ENCODE data around the gene CYP3A4.

DNA sequence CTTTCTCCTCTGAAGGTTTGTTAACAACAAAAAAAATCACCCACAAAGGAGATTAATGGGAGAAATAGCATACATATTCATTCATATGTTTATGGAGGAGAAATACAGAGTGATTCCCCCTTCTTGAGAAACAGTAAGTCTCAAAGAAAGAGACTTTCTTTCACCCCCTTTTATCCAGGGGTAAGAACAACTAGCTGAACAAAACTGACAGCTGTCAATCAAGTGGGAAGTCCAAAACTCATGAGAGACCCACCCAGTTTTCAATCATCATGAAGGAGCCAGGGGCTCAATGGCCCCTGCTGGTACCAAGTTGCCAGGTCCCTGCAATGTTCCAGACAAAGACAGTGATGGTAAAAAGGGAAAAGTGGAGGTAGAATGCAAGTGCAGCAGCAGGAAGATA is 41.9 kb upstream of the CYP3A4 start:
- TF ChIP-seq, protein P1, sequence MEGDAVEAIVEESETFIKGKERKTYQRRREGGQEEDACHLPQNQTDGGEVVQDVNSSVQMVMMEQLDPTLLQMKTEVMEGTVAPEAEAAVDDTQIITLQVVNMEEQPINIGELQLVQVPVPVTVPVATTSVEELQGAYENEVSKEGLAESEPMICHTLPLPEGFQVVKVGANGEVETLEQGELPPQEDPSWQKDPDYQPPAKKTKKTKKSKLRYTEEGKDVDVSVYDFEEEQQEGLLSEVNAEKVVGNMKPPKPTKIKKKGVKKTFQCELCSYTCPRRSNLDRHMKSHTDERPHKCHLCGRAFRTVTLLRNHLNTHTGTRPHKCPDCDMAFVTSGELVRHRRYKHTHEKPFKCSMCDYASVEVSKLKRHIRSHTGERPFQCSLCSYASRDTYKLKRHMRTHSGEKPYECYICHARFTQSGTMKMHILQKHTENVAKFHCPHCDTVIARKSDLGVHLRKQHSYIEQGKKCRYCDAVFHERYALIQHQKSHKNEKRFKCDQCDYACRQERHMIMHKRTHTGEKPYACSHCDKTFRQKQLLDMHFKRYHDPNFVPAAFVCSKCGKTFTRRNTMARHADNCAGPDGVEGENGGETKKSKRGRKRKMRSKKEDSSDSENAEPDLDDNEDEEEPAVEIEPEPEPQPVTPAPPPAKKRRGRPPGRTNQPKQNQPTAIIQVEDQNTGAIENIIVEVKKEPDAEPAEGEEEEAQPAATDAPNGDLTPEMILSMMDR (conservative IDR thresholded peaks at IDR 0.05 in 1 of 2, IDR thresholded peaks at IDR 0.05 in 1 of 2; ENCODE audit: extremely low read depth in 1 of 2, insufficient read depth in 1 of 2, low read depth in 1 of 2, low read length in 2 of 2), result no peak
- TF ChIP-seq EZH2 (IDR thresholded peaks at IDR 0.05; ENCODE audit: borderline replicate concordance, low read length), result no peak
